Activated T-helper 1 cell treated with anti-CD3 and anti-CD28 coated beads, Interleukin-2, amount 50 U/mL, for 16 hours (primary cell): ENCODE data around the gene RNF6.
A peak's percentile ranks its signal among the peaks of the same experiment; 100 is the strongest.
"Not testable (repeated sequence)": the region's sequence is repeated elsewhere in the genome, so short reads cannot be mapped to it uniquely, and the experiment has no call there.

Source experiments
- DNase-seq, 2 donors: peaks; one replicate each; pipeline ENCODE4 v3.0.0-alpha.2; 2020; ENCODE audit warnings: low read depth in 1 of 2, low spot score in 1 of 2

Gene RNF6

DNA sequence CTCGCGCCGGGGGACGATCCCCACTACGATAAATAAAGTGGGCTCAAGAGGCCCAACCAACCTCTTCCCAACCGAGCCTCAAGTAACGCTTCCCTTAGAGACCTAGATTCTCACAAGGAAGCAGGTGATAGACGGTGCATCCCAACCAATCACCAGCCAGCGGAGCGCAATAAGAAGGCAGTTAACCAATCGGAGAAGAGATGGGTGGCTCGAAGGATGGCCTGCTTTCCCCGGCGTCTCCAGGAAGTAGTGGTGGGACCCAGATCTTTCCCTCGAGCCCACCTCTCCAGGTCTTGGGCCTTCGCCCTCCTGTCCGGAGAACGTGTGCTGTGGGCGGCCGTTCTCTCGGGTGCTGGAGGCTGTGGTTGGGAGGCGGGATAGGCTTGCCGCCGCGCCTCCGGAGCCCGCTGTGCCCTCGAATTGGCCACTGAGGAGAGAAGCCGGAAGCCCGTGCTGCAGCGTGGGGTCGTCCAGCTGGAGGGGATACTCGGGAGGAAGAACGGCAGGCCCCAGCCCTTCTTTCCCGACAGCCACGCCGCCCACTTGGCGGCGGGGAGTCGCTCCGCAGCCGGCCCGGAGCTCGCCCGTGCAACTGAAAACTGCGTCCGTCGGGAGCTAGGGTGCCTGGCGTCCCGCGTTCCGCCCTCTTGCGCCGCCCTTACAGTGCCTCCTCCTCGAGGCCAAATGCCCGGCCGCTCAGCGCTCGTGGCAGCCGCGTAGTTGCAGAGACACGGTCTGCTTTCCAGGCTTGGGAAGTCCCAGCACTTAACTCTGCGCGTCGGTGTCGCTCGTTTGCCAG lies at the start of gene RNF6:
RNF6 (minus strand) TSS at position 594 of the 799 bp plus-strand sequence. CDS start 2,665 bp downstream, outside the sequence.
- DNase-seq: peak; percentile 70 to 71

GRCh38 chr13:26270707-26271106 lies 48.6 kb upstream of the RNF6 start:
- DNase-seq: no peak

DNA sequence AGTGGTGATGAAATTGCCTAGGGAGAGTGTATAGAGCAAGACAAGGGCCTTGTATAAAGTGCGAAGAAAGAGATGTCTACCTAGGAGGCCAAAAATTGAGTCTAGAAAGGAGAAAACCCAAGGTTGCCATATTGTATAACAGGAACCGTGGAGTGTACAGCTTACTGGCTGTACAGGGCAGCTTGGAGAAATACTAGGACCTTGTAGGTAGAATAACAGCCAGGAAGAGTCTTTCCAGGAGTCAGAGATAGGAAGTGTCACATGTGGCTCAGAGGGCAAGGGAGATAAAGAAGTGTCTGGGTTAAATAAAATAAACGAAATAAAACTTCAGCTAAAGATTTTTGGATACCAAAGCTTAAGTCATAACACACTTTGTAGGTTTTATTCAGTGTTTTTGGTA lies 44.2 kb upstream of the RNF6 start:
- DNase-seq: no peak

DNA sequence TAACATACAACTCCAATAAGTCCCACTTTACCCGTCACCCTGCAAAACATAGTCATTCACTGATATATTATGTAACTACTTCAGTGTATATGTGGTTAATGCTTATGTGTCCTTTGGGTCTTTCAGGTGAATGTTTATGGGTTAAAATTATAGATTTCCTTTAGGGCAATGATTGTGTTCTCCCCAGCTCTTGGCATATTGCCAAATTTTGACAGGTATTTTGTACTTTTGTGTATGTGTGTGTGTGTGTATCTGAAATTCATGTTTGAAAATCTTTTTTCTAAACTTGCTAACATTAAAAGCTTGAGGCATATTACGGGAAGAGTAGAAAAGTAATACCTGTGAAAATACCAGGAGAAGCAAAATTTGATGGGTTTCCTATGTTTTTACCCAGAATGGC lies 40.0 kb upstream of the RNF6 start:
- no peak for DNase-seq

DNA sequence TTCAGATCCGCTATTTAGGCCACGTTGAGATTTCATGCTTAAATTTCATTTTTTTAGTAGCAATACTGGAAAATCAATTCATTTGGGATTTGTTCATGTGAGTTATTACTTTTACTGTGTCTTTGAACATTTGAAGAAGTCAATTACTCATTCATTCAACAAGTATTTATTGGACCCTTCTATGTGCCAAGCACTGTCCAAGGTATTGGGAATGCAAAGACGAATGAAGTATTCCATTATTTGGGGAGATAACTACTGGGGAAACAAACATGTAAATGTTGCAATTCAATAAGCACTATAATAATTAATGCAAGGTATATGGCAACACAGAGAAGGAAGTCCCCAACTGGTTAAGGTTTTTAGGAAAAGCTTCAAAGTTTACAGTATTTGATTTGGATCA lies 37.5 kb upstream of the RNF6 start:
- DNase-seq: no peak

- no peak for DNase-seq
These were observed 34.9 kb upstream of the RNF6 start for GRCh38 chr13:26257049-26257448.

GRCh38 chr13:26255691-26256277 lies 33.7 kb upstream of the RNF6 start:
- no peak for DNase-seq

DNA sequence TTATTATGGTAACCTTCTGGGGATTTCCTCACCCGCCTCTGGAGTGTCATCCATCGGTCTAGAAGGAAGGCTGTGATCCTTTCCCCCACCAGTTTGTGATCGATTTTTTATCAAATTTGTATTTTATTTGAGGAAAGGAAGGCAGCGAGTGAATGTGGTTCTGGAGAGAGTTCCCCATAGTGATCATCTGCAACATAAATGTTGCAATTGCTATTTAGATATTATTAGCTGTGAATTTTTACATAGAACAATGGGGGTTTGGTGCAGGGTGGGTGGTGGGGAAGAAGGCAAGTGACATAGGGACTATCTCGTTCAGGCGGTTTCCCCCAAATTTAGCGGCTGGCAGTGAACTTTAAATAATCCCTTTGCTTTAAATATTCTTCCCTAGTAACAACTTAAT lies 33.0 kb upstream of the RNF6 start:
- DNase-seq: no peak

GRCh38 chr13:26254583-26255111 lies 32.5 kb upstream of the RNF6 start:
- peak; percentile 19 to 20 for DNase-seq

DNA sequence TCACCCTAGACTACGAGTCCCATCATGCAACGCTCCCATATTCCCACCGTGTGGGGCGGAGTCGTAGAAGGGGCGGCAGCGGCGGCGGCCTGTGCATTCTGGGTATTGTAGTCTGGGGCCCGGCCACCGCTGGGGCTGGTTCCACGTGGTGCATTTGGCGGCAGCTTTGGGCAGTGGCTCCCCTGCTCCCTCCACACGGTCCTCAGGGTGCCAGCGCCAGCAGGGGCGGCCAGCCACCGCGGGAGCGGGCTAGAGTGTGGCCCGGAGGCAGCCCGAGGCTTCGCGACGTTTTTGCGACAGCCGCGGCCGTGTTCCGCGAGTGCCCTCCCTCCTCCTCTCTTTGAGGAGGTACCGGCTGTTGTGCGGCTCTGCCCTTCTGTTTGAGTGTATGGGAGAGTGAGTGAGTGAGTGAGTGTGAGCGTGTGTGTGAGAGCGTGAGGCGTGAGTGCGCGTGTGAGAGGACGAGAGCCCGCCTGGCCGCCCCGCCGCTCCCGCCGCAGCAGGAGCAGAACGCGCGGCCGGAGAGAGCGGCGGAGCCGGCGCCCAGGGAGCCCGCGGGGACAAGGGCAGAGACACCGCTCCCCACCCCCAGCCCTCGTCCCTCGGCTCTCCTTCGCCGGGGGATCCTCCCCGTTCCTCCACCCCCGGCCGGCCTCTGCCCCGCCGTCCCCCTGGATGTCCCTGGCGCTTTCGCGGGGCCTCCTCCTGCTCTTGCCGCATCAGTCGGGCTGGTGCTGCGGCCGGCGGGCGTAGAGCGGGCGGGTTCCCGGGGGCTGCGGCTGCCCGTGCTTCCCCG lies 31.9 kb upstream of the RNF6 start, which contains the start of gene CDK8:
CDK8 (plus strand) TSS at position 343 of the 796 bp plus-strand sequence. CDS start 513 bp downstream, outside the sequence.
- DNase-seq: peak; percentile 75 to 76

DNA sequence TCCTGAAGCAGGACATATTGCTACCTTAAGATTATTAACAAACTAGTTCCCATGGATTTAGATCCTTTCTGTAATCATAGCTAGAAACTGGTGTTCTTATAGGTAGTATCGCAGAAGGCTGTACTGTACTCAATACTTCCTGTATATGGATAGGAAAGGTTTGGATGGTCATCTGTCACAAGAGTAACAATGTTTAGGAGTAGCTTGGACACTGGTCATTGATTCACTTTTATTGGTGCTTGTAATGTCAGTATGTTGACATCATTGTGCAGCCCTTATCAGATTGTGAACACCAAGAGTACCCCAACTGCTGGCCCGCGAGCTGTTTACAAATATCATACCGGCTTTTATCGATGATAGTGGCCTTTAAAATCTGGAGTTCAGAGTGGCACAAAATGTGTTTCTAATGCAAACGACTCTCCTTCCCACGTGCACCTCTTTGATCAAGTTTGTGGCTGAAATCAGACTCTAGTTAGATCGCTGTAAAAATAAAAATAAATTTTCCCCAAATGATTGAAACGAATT lies 31.2 kb upstream of the RNF6 start:
- no peak for DNase-seq

DNA sequence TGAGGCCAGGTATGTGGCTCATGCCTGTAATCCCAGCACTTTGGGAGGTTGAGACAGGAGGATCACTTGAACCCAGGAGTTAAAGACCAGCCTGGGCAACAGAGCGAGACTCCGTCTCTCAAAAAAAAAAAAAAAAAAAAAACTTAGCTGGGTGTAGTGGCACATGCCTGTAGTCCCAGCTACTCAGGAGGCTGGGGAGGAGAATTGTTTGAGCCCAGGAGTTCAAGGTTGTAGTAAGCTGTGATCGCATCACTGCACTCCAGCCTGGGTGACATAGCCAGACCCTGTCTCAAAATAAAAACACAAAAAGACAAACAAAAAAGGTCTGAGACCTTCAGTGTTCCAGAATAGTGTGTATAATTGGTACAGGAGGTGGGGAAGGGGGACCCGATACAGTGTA lies 29.9 kb upstream of the RNF6 start:
- DNase-seq: not testable (repeated sequence)

- DNase-seq: no peak
These were observed 27.4 kb upstream of the RNF6 start for GRCh38 chr13:26249551-26249950.

DNA sequence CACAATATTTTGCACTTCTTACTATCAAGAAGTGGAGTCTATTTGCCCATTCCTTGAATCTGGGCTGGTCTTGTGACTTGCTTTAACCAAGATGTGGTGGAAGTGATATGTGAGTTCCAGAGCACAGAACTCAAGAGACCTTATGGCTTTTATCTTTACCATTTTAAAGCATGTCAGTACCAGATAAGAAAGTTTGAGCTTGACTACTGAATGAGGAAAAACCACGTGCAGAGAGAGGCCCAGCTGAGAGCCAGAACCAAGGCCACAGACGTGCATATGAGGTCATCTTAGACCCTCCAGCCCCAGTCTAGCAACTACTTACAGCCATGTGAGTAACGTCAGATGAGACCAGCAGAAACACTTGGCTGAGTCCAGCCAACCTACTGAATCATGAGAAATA lies 25.5 kb upstream of the RNF6 start:
- no peak for DNase-seq

DNA sequence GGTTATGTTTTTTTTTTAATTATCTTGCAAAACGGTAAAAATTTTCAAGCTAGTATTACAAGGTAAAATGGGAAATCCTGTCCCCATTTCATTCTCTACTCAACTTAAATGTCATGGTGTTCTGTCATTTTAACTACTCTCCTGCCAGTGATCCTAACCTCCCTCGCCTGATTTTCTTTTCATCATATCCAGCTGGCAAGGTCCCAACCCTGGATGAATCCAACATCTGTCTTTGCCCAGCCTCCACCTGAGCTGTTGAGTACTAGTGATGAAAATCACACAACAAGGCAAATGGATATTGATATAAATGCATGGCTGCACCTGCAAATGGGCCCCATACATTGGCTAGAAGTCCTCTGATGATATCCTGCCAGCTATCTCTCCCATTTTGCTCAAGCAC lies 24.9 kb upstream of the RNF6 start:
- DNase-seq: no peak

- no peak for DNase-seq
These were observed 24.0 kb upstream of the RNF6 start for GRCh38 chr13:26246154-26246553.

- DNase-seq: no peak
These were observed 14.2 kb upstream of the RNF6 start for GRCh38 chr13:26236296-26236695.

DNA sequence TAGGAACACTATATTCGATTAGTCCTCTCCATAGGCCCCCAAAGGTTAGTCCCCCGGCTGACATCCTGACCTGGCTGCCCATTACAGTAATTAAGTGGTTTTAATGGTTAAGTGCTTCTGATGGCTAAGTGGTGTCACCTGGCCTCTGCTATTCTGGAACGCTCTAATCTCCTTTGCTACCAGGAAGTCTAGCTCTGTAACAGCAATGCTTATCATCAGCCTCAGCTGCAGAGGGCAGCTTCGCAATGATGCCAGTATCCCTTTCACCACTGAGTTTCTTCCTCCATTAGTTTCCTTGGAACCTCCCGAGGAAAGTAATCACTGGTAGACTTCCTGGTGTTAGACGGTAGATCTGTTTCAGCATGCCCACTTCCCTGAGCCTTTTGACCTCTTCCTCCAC lies 8.6 kb upstream of the RNF6 start:
- DNase-seq: no peak

DNA sequence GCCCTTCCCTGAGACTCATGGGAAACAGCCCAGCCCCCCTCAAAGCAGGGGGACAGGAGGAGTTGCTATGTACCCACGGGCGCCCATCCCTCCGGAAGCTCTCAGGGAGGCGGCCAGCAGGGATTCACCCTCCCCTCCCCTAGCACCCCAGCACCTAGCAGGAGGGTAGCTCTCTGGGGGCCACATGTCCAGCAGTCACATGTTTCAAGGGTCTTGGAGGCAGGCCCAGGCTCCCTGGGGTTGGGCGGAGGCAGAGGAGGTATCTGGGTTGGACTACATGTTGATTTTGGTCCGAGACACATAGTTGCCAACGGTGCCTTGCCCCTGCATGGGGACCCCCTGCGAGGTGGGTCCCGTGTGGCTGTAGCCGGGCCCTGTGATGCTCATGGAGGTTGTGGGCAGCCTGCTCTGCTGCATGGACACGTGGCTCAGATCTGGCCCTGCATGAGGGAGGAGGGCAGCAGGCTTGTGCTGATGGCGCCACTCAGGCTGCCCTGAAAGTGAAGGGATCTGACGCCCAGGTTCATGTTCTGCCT lies 7.0 kb upstream of the RNF6 start:
- no peak for DNase-seq

DNA sequence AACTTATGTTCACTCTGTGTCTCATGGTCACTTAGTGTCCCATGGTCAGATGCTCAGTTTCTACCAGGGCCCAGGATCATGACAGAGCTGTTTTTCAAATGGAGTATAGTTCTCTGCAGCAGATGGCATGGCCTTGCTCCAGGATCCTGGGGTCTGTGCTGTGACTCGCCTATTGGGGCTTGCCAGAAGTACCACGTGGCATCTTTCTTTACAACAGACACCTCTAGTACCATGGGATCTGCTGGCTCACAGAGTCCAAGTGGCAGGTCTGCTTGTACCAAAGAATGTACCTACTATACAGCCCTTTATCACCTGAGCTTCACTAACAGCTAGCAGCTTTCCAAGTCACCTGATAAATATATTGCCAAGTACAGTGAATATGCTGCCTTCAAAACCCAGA lies 6.0 kb upstream of the RNF6 start:
- no peak for DNase-seq
